ENCODE measurements around the gene RAD51B.

RAD51B gene

DNA sequence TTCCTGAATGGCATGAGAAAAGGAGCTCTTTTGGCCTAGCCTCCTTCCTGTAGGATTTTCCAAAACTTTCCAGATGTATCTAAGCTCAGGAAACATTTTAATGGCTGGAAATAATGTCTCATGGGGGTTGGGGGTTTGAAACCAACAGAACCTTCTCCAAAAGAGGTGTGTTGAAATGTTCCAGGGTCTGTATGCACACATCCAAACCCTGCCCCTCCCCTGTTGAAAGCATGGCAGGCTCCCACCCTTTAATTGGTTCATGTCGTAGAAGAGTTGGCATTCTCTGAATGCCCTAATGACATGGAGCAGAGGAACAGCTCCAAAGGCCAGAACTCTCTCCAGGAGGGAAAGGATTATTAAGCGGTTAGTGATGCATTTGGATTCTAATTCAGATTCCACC, 620.1 kb downstream of the RAD51B start:
- H3K9ac ChIP-seq (ENCODE audit: low read length): no peak overlapping the region
- no peak for DNase-seq (ENCODE audit: low read depth)
- peaks cover 28% of the 10 kb centered on the region for H3K4me1 ChIP-seq (ENCODE audit: control insufficient read depth, insufficient read depth, low read length)
- H3K36me3 ChIP-seq (ENCODE audit: control insufficient read depth, insufficient read depth, low read length, severe bottlenecking): no peaks in the 10 kb centered on the region
- no peaks in the 10 kb centered on the region for H3K9me3 ChIP-seq (ENCODE audit: control insufficient read depth, low read length)
- no peaks in the 10 kb centered on the region for H3K27me3 ChIP-seq (replicated peaks; ENCODE audit: control insufficient read depth, insufficient read depth, low read length)
- H3K4me3 ChIP-seq (ENCODE audit: low read length): no peak overlapping the region

- Histone ChIP-seq H3K4me3 (ENCODE audit: low read length) (no peak overlapping the region), H3K9ac (ENCODE audit: low read length) (no peak overlapping the region), H3K9me3 (ENCODE audit: control insufficient read depth, low read length) (no peaks in the 10 kb centered on the region), H3K36me3 (ENCODE audit: control insufficient read depth, insufficient read depth, low read length, severe bottlenecking) (no peaks in the 10 kb centered on the region), H3K4me1 (ENCODE audit: control insufficient read depth, insufficient read depth, low read length) (peaks cover 35% of the 10 kb centered on the region), H3K27me3 (replicated peaks; ENCODE audit: control insufficient read depth, insufficient read depth, low read length) (no peaks in the 10 kb centered on the region)
- no peak for DNase-seq (ENCODE audit: low read depth)
Observed at GRCh38 chr14:68440820-68441219, 621.2 kb downstream of the RAD51B start.

GRCh38 chr14:68441542-68441941, 622.0 kb downstream of the RAD51B start:
- Histone ChIP-seq H3K4me3 (ENCODE audit: low read length) (no peak overlapping the region), H3K9ac (ENCODE audit: low read length) (no peak overlapping the region), H3K4me1 (ENCODE audit: control insufficient read depth, insufficient read depth, low read length) (peaks cover 35% of the 10 kb centered on the region), H3K36me3 (ENCODE audit: control insufficient read depth, insufficient read depth, low read length, severe bottlenecking) (no peaks in the 10 kb centered on the region), H3K27me3 (replicated peaks; ENCODE audit: control insufficient read depth, insufficient read depth, low read length) (no peaks in the 10 kb centered on the region), H3K9me3 (ENCODE audit: control insufficient read depth, low read length) (no peaks in the 10 kb centered on the region)
- DNase-seq (ENCODE audit: low read depth): no peak

DNA sequence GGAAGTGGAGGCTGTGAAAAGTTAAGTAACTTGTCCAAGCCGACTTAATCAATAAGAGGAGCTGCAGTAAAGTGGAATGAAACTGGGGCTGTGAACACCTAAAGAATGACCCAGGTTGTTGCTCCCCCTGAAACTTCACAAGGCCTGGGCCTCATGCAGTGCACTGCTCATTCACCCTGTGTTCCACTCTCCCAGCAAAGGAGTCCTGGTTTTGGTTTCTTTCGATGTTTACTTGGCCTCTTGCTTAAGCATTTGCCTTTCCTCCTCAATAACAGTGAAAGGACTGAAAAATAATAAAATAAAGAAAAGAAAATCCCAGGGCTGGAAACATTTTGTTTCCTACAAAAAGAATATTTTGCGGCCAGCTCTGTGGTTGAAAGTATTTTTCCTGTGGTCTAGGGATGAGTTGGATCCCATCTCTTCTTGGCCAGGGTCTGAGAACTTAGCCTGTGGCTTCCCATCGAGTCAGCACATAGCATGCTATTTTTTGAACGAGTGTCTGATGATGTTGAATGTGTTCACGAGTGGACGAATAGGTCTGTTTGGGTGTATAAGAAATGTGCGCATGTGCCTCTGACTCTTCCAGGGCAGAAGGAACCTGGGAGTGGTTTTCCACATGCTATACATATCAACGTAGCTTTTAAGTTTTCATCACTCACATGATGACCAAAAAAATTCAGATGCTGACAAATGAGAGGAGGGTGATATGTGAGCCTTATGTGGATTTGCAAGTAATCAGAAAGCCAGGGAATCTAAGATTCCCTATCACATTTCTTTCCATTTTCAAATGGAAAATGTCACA, 623.5 kb downstream of the RAD51B start:
- Histone ChIP-seq H3K9me3 (ENCODE audit: control insufficient read depth, low read length) (no peaks in the 10 kb centered on the region), H3K27me3 (replicated peaks; ENCODE audit: control insufficient read depth, insufficient read depth, low read length) (no peaks in the 10 kb centered on the region), H3K36me3 (ENCODE audit: control insufficient read depth, insufficient read depth, low read length, severe bottlenecking) (no peaks in the 10 kb centered on the region), H3K4me3 (ENCODE audit: low read length) (no peak overlapping the region), H3K4me1 (ENCODE audit: control insufficient read depth, insufficient read depth, low read length) (peaks cover 40% of the 10 kb centered on the region), H3K9ac (ENCODE audit: low read length) (peak overlapping the region; percentile 2)
- peak; percentile 72 for DNase-seq (ENCODE audit: low read depth)

- Histone ChIP-seq H3K36me3 (ENCODE audit: control insufficient read depth, insufficient read depth, low read length, severe bottlenecking) (no peaks in the 10 kb centered on the region), H3K9me3 (ENCODE audit: control insufficient read depth, low read length) (no peaks in the 10 kb centered on the region), H3K27me3 (replicated peaks; ENCODE audit: control insufficient read depth, insufficient read depth, low read length) (no peaks in the 10 kb centered on the region), H3K9ac (ENCODE audit: low read length) (no peak overlapping the region), H3K4me1 (ENCODE audit: control insufficient read depth, insufficient read depth, low read length) (peaks cover 44% of the 10 kb centered on the region), H3K4me3 (ENCODE audit: low read length) (no peak overlapping the region)
- peak; percentile 73 for DNase-seq (ENCODE audit: low read depth)
Observed at GRCh38 chr14:68444449-68445168, 625.0 kb downstream of the RAD51B start.

GRCh38 chr14:68446243-68447040, 626.9 kb downstream of the RAD51B start:
- no peak for DNase-seq (ENCODE audit: low read depth)

DNA sequence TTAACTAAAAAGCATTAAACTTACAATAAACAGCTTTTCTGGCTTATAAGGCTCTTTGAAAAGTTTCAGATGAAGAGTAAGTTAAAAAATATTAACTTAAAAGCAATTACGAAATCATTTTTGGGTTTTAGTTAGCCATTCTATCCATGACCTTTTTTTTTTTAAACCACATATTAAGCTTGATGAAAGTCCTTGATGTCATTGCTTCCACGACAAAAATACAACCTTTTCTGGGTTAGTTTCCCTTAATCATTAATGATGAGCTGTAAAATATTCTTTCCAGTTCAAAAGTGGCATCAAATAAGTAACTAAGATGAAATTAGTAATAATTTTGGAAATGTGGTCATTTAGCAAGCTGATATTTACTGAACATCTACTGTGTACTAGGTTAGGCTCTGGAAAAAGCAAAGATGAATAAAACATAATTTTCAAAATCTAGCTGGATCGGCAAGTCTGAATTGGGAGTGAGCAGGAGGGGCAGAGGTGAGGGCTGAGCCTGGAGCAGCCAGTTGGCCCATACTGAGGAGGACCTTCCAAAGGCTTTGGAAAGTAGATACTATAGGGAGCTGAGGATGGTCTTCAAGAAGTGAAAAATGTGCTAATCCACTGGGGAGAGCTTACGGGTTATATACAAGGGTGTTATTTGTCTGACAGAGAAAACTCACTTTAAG, 628.1 kb downstream of the RAD51B start:
- Histone ChIP-seq H3K9ac (ENCODE audit: low read length) (no peak overlapping the region), H3K4me3 (ENCODE audit: low read length) (no peak overlapping the region), H3K9me3 (ENCODE audit: control insufficient read depth, low read length) (no peaks in the 10 kb centered on the region), H3K27me3 (replicated peaks; ENCODE audit: control insufficient read depth, insufficient read depth, low read length) (no peaks in the 10 kb centered on the region), H3K4me1 (ENCODE audit: control insufficient read depth, insufficient read depth, low read length) (peaks cover 67% of the 10 kb centered on the region), H3K36me3 (ENCODE audit: control insufficient read depth, insufficient read depth, low read length, severe bottlenecking) (no peaks in the 10 kb centered on the region)
- DNase-seq (ENCODE audit: low read depth): no peak

More at GRCh38 chr14:68446243-68447040, 626.9 kb downstream of the RAD51B start:
- Histone ChIP-seq H3K27me3 (replicated peaks; ENCODE audit: control insufficient read depth, insufficient read depth, low read length) (no peaks in the 10 kb centered on the region), H3K4me3 (ENCODE audit: low read length) (no peak overlapping the region), H3K9me3 (ENCODE audit: control insufficient read depth, low read length) (no peaks in the 10 kb centered on the region), H3K9ac (ENCODE audit: low read length) (no peak overlapping the region), H3K4me1 (ENCODE audit: control insufficient read depth, insufficient read depth, low read length) (peaks cover 57% of the 10 kb centered on the region), H3K36me3 (ENCODE audit: control insufficient read depth, insufficient read depth, low read length, severe bottlenecking) (no peaks in the 10 kb centered on the region)

DNA sequence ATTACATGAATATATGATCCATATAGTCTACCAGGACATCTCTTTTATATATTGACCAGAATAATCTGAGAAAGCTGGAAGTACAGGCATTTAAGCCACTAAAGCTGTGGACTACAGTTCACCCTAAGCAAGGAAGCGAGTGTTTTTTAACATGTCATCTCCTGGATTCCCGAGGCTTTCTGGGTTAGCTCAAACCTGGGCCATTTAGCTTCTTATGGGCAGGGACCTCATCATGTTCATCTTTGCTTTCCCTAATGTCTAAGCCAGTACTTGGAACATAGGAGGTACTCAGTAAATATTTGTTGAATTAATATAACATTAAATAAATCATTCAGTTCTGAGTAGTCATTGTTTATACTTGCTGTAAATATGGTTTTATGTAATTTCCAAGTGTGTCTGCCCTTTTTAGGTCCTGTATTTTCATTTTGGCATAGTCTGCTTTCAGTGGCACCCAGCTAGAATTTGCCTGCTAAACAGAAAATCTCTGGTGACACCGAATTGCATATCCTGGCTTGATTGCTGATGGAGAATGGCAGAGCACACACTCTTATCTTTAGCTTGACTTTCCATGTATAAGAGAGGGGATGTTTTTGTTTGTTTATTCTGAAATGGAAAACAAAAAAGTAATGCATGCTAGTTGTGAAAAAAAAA, 628.8 kb downstream of the RAD51B start:
- H3K36me3 ChIP-seq (ENCODE audit: control insufficient read depth, insufficient read depth, low read length, severe bottlenecking): no peaks in the 10 kb centered on the region
- H3K27me3 ChIP-seq (replicated peaks; ENCODE audit: control insufficient read depth, insufficient read depth, low read length): no peaks in the 10 kb centered on the region
- no peak overlapping the region for H3K4me3 ChIP-seq (ENCODE audit: low read length)
- DNase-seq (ENCODE audit: low read depth): no peak
- no peak overlapping the region for H3K9ac ChIP-seq (ENCODE audit: low read length)
- H3K9me3 ChIP-seq (ENCODE audit: control insufficient read depth, low read length): no peaks in the 10 kb centered on the region
- H3K4me1 ChIP-seq (ENCODE audit: control insufficient read depth, insufficient read depth, low read length): peaks cover 60% of the 10 kb centered on the region

- DNase-seq (ENCODE audit: low read depth): no peak
- Histone ChIP-seq H3K27me3 (replicated peaks; ENCODE audit: control insufficient read depth, insufficient read depth, low read length) (no peaks in the 10 kb centered on the region), H3K4me3 (ENCODE audit: low read length) (no peak overlapping the region), H3K36me3 (ENCODE audit: control insufficient read depth, insufficient read depth, low read length, severe bottlenecking) (no peaks in the 10 kb centered on the region), H3K9ac (ENCODE audit: low read length) (peak overlapping the region; percentile 17), H3K9me3 (ENCODE audit: control insufficient read depth, low read length) (peaks cover 3% of the 10 kb centered on the region), H3K4me1 (ENCODE audit: control insufficient read depth, insufficient read depth, low read length) (peaks cover 47% of the 10 kb centered on the region)
Observed at GRCh38 chr14:68449561-68450181, 630.1 kb downstream of the RAD51B start.

- H3K36me3 ChIP-seq (ENCODE audit: control insufficient read depth, insufficient read depth, low read length, severe bottlenecking): no peaks in the 10 kb centered on the region
- no peak for DNase-seq (ENCODE audit: low read depth)
- no peaks in the 10 kb centered on the region for H3K27me3 ChIP-seq (replicated peaks; ENCODE audit: control insufficient read depth, insufficient read depth, low read length)
- peak overlapping the region; percentile 69 for H3K9ac ChIP-seq (ENCODE audit: low read length)
- H3K4me3 ChIP-seq (ENCODE audit: low read length): peak overlapping the region; percentile 45
- peaks cover 40% of the 10 kb centered on the region for H3K4me1 ChIP-seq (ENCODE audit: control insufficient read depth, insufficient read depth, low read length)
- peaks cover 9% of the 10 kb centered on the region for H3K9me3 ChIP-seq (ENCODE audit: control insufficient read depth, low read length)
Observed at GRCh38 chr14:68450391-68451120, 631.0 kb downstream of the RAD51B start.
